Esophagus (tissue), 2 donors: ENCODE data around the gene NPAT. TPM values are rescaled to one million over a fixed set of nuclear protein-coding genes. Genes with fewer than 3 reads are reported as not detected.

Source experiments
- H3K27ac ChIP-seq, 2 donors: one replicate each; pipeline ENCODE4 v1.5.1; 2013; ENCODE audit warnings: low read depth in 2 of 2, mild to moderate bottlenecking in 2 of 2, inconsistent platforms in 1 of 2, low read length in 1 of 2, moderate library complexity in 1 of 2
- H3K27me3 ChIP-seq, 2 donors: one replicate each; pipeline ENCODE4 v1.6.1; 2013; ENCODE audit warnings: low read length in 2 of 2, control low read depth in 1 of 2, mild to moderate bottlenecking in 1 of 2; ENCODE audit not compliant: insufficient read depth in 2 of 2, control insufficient read depth in 1 of 2
- H3K36me3 ChIP-seq, 2 donors: one replicate each; pipeline ENCODE4 v1.6.1; 2013; ENCODE audit warnings: low read length in 1 of 2; ENCODE audit not compliant: control insufficient read depth in 2 of 2, insufficient read depth in 2 of 2
- H3K4me1 ChIP-seq, 2 donors: one replicate each; pipeline ENCODE4 v1.6.1; 2013; ENCODE audit warnings: low read length in 1 of 2; ENCODE audit not compliant: control insufficient read depth in 2 of 2, insufficient read depth in 2 of 2
- H3K4me3 ChIP-seq, 2 donors: one replicate each; pipeline ENCODE4 v1.5.1; 2013; ENCODE audit warnings: low read length in 2 of 2, mild to moderate bottlenecking in 2 of 2, low read depth in 1 of 2, moderate library complexity in 1 of 2
- H3K9me3 ChIP-seq, 2 donors: one replicate each; pipeline ENCODE4 v1.6.1; 2013; ENCODE audit warnings: mild to moderate bottlenecking in 2 of 2, low read depth in 1 of 2, low read length in 1 of 2, moderate library complexity in 1 of 2; ENCODE audit not compliant: control insufficient read depth in 2 of 2, insufficient read depth in 1 of 2
- whole genome bisulfite sequencing, 2 donors: extraction: QIAGEN DNeasy Blood & Tissue Kit; methylation state at CpG; one replicate each; pipeline ENCODE4 v1.1.7; 2013; 5-methylcytosine and 5-hydroxymethylcytosine counted together
- polyA plus RNA-seq, 2 donors: library from polyadenylated mRNA; stranded (reverse); fragments of 200-250 nt; gene quantifications; one replicate each; pipeline ENCODE4 v1.2.3, GENCODE V29; 2013
- donor health status: healthy with polysubstance abuse.
- donor health status: Bipolar disorder and iron deficiency.

The NPAT gene
- polyA plus RNA-seq, 2 donors: 2.0 to 2.5 TPM

GRCh38 chr11:108115500-108116140, 106.8 kb downstream of the NPAT start:
- H3K4me3 ChIP-seq: no peak overlapping the region
- no peaks in the 10 kb centered on the region for H3K9me3 ChIP-seq
- H3K4me1 ChIP-seq: no peaks in the 10 kb centered on the region
- no peaks in the 10 kb centered on the region for H3K36me3 ChIP-seq
- 17 to 28% methylated on average over 5 of the region's 5 CpGs for WGBS, 2 donors
- no peaks in the 10 kb centered on the region for H3K27me3 ChIP-seq
- peak overlapping the region; percentile 22 to 79 for H3K27ac ChIP-seq

GRCh38 chr11:108112057-108112456, 110.4 kb downstream of the NPAT start:
- 86 to 96% methylated on average over 2 of the region's 2 CpGs for WGBS, 2 donors
- no peaks in the 10 kb centered on the region for H3K4me1 ChIP-seq
- H3K36me3 ChIP-seq: no peaks in the 10 kb centered on the region
- no peaks in the 10 kb centered on the region for H3K27me3 ChIP-seq
- H3K4me3 ChIP-seq: no peak overlapping the region
- no peak overlapping the region for H3K27ac ChIP-seq
- no peaks in the 10 kb centered on the region for H3K9me3 ChIP-seq

GRCh38 chr11:108111126-108111525, 111.3 kb downstream of the NPAT start:
- WGBS, 2 donors: 94 to 95% methylated on average over 4 of the region's 4 CpGs
- Histone ChIP-seq H3K27me3 (no peaks in the 10 kb centered on the region), H3K9me3 (no peaks in the 10 kb centered on the region), H3K36me3 (no peaks in the 10 kb centered on the region), H3K4me3 (no peak overlapping the region), H3K27ac (no peak overlapping the region), H3K4me1 (no peaks in the 10 kb centered on the region)

Other genes with a start within 250 kb of the NPAT start
- gene CUL5, start 213.7 kb downstream of the NPAT start, polyA plus RNA-seq: 1 to 10 TPM; 3.2 to 4.9 TPM
- gene ACAT1, start 101.1 kb downstream of the NPAT start, polyA plus RNA-seq: 10 to 100 TPM; 20.7 to 38.0 TPM
- 1 to 10 TPM; 6.6 to 8.3 TPM for gene ATM, start 429 bp upstream of the NPAT start, polyA plus RNA-seq
- under 1 TPM; 0.16 to 0.31 TPM for gene C11orf65, start 244.9 kb upstream of the NPAT start, polyA plus RNA-seq